ENCODE results near the gene AHNAK2.

The AHNAK2 gene

DNA sequence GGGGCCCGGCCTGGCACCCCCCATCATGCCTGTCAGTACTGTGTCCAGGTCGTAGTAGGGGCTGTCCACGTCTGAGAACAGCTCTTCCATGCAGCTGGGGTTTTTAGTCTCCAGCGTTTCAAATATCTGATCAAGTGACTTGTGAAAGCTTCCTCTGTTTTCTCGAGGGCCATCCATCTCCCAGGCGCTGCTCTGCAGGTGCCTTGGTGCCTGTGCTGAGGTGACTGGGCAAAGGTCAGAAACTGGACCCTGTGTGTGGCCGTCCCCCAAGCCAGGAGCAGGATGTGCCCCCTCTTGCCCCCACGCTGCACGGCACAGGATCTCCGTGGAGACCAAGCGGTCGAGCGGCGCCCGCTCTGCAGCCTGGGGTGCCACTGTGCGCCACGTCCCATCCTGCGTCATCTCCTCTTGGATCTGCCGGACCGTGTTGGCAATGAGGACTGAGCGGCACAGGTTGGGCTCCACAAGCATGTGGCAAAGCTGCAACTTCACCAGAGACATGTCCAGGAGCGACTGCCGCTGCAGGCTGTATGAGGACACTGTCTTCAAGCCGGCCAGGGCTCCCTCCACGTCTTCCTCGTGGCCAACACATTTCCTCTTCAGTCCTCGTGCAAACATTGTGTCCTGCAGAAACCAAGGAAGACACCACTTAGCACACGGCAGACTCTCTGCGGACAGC, 33.3 kb upstream of the AHNAK2 start:
- no peak for DNase-seq (ENCODE audit: low spot score)

- DNase-seq (ENCODE audit: low spot score), result no peak
Measured at GRCh38 chr14:105010891-105011291, 32.7 kb upstream of the AHNAK2 start.

DNA sequence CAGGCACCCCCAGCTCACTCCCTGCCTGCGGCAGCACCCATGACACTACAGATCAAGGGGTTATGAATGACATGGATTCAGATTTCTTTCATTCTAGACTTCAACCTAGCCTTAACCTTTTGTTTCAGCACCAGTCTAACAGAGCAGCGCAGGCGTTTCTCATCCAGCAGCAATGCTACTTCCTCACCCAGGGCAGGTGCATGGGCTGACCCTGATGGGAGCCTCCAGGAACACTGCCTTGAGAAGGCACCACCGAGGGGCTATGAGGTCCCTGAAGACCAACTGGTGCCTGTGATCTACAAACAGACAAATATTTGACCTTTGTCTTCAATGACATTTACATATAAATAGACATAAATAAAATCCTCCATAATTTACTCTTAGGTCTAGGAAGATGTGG, 31.9 kb upstream of the AHNAK2 start:
- DNase-seq (ENCODE audit: low spot score), result no peak

- DNase-seq (ENCODE audit: low spot score), result no peak
Measured at GRCh38 chr14:105007593-105008264, 29.6 kb upstream of the AHNAK2 start.

GRCh38 chr14:105006831-105007592, 28.8 kb upstream of the AHNAK2 start:
- no peak for DNase-seq (ENCODE audit: low spot score)

- DNase-seq (ENCODE audit: low spot score), result no peak
Measured at GRCh38 chr14:105005929-105006830, 28.0 kb upstream of the AHNAK2 start.

GRCh38 chr14:105005329-105005928, 27.3 kb upstream of the AHNAK2 start:
- DNase-seq (ENCODE audit: low spot score), result no peak

- DNase-seq (ENCODE audit: low spot score), result no peak
Measured at GRCh38 chr14:104999361-104999760, 21.2 kb upstream of the AHNAK2 start.

DNA sequence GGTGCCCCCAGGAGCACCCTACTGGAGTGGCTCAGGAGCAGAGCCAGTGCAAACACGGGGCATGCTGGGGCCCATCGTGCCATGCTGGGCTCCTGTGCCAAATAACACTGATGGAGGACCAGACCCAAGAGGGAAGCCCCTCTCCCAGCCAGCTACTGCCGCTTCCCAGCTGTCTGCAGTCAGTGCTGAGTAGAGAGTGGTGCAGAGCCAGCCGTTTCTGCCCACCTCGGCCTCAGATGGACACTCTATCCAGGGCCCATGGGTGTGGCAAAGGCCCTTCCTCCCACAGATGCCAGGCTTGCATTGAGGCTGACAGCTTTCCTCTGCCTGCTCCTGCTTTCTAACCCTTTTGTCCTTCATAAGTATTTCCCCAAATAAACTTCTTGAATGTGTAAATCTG, 20.6 kb upstream of the AHNAK2 start:
- DNase-seq (ENCODE audit: low spot score), result no peak

GRCh38 chr14:104996483-104996882, 18.3 kb upstream of the AHNAK2 start:
- no peak for DNase-seq (ENCODE audit: low spot score)

- DNase-seq (ENCODE audit: low spot score), result no peak
Measured at GRCh38 chr14:104996032-104996431, 17.9 kb upstream of the AHNAK2 start.

GRCh38 chr14:104994978-104995377, 16.8 kb upstream of the AHNAK2 start:
- no peak for DNase-seq (ENCODE audit: low spot score)

DNA sequence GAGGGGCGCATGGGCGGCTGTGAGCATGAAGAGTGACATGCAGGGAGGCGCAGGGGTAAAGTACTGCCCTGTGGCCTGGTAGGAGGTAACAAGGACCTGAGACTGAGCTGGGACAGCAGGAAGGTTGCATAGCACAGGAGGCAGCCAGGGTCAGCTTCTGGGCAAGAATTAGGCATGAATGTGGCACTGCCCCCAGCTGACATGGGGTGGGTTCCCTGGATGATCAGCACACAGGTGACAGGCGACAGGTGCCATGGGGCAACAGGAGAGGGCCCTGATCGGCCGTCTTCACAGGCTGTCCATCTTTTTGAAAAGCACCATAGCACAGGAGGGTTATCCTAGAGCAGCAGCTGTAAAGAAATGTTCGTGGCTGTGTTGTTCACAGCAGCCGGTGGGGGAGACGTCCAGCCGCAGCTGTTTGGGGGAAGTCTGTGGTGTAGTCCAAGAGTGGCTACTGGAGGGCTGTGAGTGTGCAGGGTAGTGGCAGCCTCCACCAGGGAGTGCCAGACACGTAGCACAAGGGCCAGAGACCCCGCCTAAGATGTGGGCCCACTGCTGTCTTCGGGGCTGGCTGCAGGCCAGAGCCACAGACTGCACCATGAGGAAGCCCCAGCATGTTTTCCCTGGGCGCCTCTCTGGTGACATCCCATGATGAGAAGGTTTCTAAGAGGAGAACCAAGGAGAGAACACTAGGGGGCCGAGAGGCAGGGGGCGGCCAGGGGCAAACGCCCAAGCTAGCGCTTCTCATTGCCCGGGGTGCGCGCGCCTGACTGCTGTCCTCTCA, 15.8 kb upstream of the AHNAK2 start:
- DNase-seq (ENCODE audit: low spot score), result no peak

DNA sequence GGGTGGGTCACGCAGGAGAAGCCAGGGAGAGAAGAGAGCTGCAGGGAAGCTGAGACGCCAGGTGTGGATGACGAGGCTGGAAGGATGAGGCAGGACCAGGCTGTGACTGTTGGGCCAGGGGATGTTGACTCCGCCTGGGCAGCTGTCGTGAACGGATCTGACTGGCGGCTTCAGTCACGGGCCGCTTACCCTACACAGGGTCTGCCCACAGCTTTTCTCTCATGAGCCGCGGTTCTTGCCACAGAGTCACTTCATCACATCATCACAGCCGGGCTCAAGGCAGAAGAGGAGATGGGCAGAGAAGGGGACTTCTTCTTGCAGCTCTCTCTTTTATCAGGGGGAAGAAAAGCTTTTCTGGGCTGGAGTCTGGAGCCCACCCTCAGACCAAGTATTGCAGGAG, 15.1 kb upstream of the AHNAK2 start:
- no peak for DNase-seq (ENCODE audit: low spot score)

- DNase-seq (ENCODE audit: low spot score), result no peak
Measured at GRCh38 chr14:104992501-104992900, 14.3 kb upstream of the AHNAK2 start.

DNA sequence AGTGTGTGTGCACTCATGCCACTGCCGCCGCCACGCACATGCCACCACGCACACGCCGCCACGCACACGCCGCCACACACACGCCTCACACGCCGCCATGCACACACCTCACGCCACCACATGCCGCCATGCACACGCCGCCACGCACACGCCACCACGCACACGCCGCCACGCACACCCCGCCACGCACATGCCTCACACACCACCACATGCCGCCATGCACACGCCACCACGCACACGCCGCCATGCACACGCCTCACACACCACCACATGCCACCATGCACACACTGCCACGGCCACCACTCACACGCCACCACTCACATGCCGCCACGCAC, 13.7 kb upstream of the AHNAK2 start:
- DNase-seq (ENCODE audit: low spot score), result no peak

- no peak for DNase-seq (ENCODE audit: low spot score)
Measured at GRCh38 chr14:104989951-104990303, 11.8 kb upstream of the AHNAK2 start.

GRCh38 chr14:104989236-104989950, 11.2 kb upstream of the AHNAK2 start:
- DNase-seq (ENCODE audit: low spot score), result no peak

DNA sequence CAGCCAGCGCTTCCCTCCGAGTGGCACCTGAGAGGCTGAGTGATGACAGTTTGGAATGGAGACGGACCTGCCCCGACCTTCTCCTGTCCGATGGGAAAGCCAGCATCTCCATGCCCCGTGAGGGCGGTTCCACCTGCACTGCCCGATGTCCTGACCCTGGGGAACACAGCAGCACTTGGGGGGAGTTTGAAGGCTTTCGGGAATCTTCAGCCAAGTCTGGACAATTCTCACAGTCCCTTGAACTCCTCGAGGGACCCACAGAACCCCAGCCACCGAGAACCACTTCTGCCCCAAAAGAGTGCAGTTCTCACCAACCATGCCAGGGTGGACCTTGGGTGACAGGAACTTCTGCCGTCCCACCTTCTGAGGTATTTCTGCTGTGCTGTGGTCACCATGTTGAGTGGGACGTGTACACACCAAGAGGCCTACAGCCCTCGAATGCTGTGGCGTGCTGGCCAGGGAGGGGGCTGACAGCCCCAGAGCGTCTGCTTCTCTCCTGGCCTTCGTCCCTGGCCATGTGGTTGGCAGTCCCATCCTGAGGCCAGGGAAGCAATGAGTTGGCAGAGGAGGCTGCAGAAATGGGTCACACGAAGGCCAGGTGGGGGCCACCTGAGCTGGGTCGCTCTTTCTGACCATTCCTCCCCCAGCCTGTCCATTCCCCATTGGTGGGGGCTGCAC, 8.5 kb upstream of the AHNAK2 start:
- DNase-seq (ENCODE audit: low spot score), result no peak
